Nephron progenitor cell (in vitro differentiated cells): ENCODE data around the gene ZFP82.
A peak's percentile ranks its signal among the peaks of the same experiment; 100 is the strongest.

Source experiments
- DNase-seq: peaks from one replicate; pipeline ENCODE4 v3.0.0; 2021
- H3K27ac Mint-ChIP-seq: 2 replicates; pipeline ENCODE4 v1.8.0; 2021; ENCODE audit warnings: mild to moderate bottlenecking, moderate library complexity, mixed read lengths
- H3K27me3 Mint-ChIP-seq: 2 replicates; pipeline ENCODE4 v1.8.0; 2021; ENCODE audit warnings: mild to moderate bottlenecking, low read depth, mixed read lengths; ENCODE audit not compliant: poor library complexity
- H3K36me3 Mint-ChIP-seq: 2 replicates; pipeline ENCODE4 v1.8.0; 2021; ENCODE audit warnings: low read depth, mixed read lengths
- H3K4me1 Mint-ChIP-seq: 2 replicates; pipeline ENCODE4 v1.8.0; 2021; ENCODE audit warnings: mixed read lengths
- H3K4me3 Mint-ChIP-seq: 2 replicates; pipeline ENCODE4 v1.8.0; 2021; ENCODE audit warnings: mild to moderate bottlenecking, moderate library complexity, mixed read lengths
- H3K9me3 Mint-ChIP-seq: 2 replicates; pipeline ENCODE4 v1.8.0; 2021; ENCODE audit warnings: mild to moderate bottlenecking, moderate library complexity, mixed read lengths
- CTCF ChIP-seq: fragments of 200-600 bp; sonication (generic); IDR thresholded peaks from 2 replicates; pipeline ENCODE4 v1.5.0; 2021; ENCODE audit warnings: antibody characterized with exemption

The ZFP82 gene

GRCh38 chr19:36418287-36419001 is at the start of gene ZFP82:
ZFP82 (minus strand) TSS chr19:36418644; CDS start chr19:36409789, 8,855 bp downstream.
- peaks cover 14% of the 10 kb centered on the region for H3K27me3 Mint-ChIP-seq
- peak within 1 kb of the TSS; percentile 98 for H3K27ac Mint-ChIP-seq
- TF ChIP-seq CTCF, result no peak
- peak within 1 kb of the TSS; percentile 93 for H3K4me3 Mint-ChIP-seq
- peak; percentile 82 for DNase-seq
- peaks cover 51% of the 10 kb centered on the region for H3K36me3 Mint-ChIP-seq
- H3K9me3 Mint-ChIP-seq, result peaks cover 83% of the 10 kb centered on the region
- peaks cover 12% of the 10 kb centered on the region for H3K4me1 Mint-ChIP-seq

- Mint-ChIP-seq H3K4me3 (no peak overlapping the region), H3K27ac (no peak overlapping the region), H3K27me3 (no peaks in the 10 kb centered on the region), H3K4me1 (no peaks in the 10 kb centered on the region), H3K36me3 (peaks cover 89% of the 10 kb centered on the region), H3K9me3 (peaks cover 65% of the 10 kb centered on the region)
- no peak for TF ChIP-seq CTCF
- DNase-seq, result no peak
These were observed 41.6 kb upstream of the ZFP82 start for GRCh38 chr19:36460046-36460445.

- Mint-ChIP-seq H3K36me3 (peaks cover 95% of the 10 kb centered on the region), H3K4me1 (no peaks in the 10 kb centered on the region)
These were observed 38.4 kb upstream of the ZFP82 start for GRCh38 chr19:36456831-36457230.

GRCh38 chr19:36449059-36449670 is 30.7 kb upstream of the ZFP82 start:
- peaks cover 98% of the 10 kb centered on the region for H3K9me3 Mint-ChIP-seq
- TF ChIP-seq CTCF, result no peak
- H3K4me1 Mint-ChIP-seq, result no peaks in the 10 kb centered on the region
- H3K4me3 Mint-ChIP-seq, result no peak overlapping the region
- H3K27ac Mint-ChIP-seq, result no peak overlapping the region
- DNase-seq, result no peak
- no peaks in the 10 kb centered on the region for H3K27me3 Mint-ChIP-seq
- peaks cover 99% of the 10 kb centered on the region for H3K36me3 Mint-ChIP-seq

More at GRCh38 chr19:36456831-36457230, 38.4 kb upstream of the ZFP82 start:
- TF ChIP-seq CTCF, result no peak
- H3K4me3 Mint-ChIP-seq, result no peak overlapping the region
- H3K27me3 Mint-ChIP-seq, result no peaks in the 10 kb centered on the region
- H3K27ac Mint-ChIP-seq, result no peak overlapping the region
- H3K9me3 Mint-ChIP-seq, result peaks cover 83% of the 10 kb centered on the region
- DNase-seq, result no peak

GRCh38 chr19:36441339-36441738 is 22.9 kb upstream of the ZFP82 start:
- peaks cover 25% of the 10 kb centered on the region for H3K36me3 Mint-ChIP-seq
- H3K4me1 Mint-ChIP-seq, result no peaks in the 10 kb centered on the region
- peaks cover 88% of the 10 kb centered on the region for H3K9me3 Mint-ChIP-seq
- TF ChIP-seq CTCF, result no peak
- H3K27ac Mint-ChIP-seq, result no peak overlapping the region
- H3K4me3 Mint-ChIP-seq, result no peak overlapping the region
- no peak for DNase-seq
- H3K27me3 Mint-ChIP-seq, result peaks cover 11% of the 10 kb centered on the region
